ENCODE data around the gene CHRNA4.

DNA sequence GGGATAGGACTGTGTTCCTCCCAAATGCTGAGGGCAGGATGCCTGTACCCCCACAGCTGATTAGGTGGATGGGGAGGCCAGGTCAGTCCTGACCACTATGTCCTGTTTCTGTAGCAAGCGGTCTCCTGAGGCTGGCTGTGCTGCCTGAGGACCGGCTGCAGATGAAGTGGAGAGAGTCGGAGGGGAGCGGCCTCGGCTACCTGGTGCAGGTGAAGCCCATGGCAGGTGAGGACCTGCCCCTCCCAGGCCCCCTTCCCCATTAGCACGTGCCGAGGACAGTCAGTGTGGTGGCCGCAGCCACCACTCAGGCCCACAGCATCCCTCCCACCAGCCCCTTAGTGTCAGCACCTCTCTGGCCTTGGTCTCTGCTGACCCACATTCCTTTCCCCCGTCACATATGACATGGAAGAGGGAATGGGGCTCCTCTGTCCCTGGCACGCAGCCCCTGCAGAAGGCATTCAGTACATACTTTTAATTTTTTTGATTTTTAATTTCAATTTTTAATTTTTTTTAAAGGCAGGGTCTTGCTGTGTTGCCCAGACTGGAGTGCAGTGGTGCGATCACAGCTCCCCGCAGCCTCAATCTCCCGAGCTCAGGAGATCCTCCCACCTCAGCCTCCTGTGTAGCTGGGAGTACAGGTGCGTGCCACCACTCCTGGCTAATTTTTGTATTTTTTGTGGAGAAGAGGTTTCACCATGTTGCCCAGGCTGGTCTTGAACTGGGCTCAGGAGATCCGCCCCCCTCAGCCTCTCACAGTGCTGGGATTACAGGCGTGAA is 63.2 kb downstream of the CHRNA4 start:
- TF ChIP-seq, protein P1, sequence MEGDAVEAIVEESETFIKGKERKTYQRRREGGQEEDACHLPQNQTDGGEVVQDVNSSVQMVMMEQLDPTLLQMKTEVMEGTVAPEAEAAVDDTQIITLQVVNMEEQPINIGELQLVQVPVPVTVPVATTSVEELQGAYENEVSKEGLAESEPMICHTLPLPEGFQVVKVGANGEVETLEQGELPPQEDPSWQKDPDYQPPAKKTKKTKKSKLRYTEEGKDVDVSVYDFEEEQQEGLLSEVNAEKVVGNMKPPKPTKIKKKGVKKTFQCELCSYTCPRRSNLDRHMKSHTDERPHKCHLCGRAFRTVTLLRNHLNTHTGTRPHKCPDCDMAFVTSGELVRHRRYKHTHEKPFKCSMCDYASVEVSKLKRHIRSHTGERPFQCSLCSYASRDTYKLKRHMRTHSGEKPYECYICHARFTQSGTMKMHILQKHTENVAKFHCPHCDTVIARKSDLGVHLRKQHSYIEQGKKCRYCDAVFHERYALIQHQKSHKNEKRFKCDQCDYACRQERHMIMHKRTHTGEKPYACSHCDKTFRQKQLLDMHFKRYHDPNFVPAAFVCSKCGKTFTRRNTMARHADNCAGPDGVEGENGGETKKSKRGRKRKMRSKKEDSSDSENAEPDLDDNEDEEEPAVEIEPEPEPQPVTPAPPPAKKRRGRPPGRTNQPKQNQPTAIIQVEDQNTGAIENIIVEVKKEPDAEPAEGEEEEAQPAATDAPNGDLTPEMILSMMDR (IDR thresholded peaks at IDR 0.05): no peak
- no peak for TF ChIP-seq POLR2A (IDR thresholded peaks at IDR 0.05)

Data from testis (tissue), 2 donors.